DMS53 treated with DMSO at 0.1 percent for 48 hours (cell line): ENCODE results near the gene NDUFV2.

Experiments
- DNase-seq: peaks from one replicate; lab custom pipeline; 2025; ENCODE audit not compliant: unreplicated experiment; lab: John Stamatoyannopoulos, UW

Gene NDUFV2

DNA sequence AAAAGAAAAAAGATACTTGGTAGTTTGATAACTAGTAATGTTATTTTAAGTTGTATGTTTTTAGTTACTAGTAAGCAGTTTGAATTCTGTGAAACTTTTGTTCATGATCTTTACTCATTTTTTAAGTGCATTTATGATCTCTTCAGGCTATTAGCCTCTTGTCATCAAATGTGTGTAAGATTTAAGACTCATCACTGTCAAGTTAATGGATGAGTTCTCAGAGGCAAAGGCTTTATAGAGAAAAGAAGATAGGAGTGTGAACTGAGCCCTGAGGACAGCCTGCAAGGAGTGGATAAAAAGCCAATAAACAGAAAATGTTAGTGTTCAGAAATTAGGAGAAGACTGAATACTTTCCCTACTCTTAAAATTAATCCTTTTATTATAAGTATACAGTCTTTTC, 13.5 kb downstream of the NDUFV2 start:
- no peak for DNase-seq

DNA sequence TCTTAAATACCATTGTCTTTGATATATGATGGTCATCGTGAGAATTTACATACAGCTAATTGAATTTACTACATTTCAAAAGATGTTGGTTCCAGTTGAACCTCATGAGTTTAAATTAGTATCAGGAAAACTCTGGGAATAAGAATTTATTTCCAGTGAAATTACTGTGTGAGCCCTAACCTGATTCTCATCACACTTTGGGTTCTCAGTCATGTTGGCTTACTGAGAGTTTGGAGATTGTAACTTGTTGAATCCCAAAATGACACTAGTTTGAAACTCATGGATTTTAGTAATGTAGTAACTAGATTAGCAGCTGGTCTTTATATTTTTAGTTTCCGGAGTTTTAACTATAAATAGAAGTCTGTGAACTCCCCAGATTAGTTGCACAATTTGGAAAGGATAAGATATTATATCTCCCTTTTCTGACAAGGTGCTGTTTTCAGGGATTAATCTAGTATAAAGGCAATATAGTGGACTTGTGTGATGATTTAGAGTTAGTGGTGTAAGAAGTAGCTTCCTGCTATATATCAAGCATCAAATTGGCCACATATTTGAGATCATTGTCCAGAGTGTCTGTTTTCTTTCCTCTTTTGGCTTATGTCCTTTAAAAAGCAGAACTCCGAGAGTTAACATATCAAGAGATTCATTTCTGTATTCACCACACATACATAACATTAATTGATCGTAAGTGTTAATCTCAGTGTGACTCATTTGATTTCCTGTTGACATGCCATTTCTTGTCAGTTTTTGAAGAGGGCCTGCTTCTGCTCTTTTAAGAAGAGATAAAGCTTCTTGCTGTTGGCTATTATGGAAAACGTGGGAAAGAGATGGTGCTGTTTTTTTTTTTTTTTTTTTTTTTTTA, 15.7 kb downstream of the NDUFV2 start:
- DNase-seq = no peak

DNA sequence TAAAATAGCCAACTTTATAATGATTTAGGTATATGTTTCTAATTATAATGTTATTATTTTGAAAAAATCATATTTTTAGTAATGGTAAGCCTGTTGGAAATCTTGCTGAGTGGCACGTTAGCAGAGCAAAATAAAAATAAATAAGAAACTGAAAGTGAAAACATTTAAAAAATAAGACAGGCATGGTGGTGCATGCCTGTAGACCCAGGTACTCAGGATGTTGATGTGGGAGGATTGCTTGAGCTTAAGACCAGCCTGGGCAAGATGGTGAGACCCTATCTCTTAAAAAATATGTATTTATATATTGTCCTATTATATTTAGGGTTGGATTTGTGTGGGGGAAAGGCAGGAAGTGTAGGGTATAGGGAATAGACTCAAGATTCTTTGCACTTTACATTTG, 18.3 kb downstream of the NDUFV2 start:
- no peak for DNase-seq

DNA sequence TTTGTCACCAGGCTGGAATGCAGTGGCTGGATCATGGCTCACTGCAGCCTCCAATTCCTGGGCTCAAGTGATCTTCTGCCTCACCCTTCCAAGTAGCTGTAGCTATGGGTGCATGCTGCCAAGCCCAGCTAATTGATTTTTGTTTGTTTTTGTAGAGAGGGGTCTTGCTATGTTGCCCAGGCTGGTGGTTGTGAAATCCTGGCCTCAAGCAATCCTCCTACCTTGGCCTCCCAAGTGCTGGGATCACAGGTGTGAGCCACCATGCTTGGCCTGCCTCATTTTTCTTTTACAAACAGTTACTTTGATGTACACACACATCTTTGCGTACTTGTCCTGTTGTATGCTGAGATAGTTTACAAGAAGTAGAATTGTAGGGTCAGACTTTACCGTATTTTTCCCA, 21.0 kb downstream of the NDUFV2 start:
- DNase-seq = no peak

DNA sequence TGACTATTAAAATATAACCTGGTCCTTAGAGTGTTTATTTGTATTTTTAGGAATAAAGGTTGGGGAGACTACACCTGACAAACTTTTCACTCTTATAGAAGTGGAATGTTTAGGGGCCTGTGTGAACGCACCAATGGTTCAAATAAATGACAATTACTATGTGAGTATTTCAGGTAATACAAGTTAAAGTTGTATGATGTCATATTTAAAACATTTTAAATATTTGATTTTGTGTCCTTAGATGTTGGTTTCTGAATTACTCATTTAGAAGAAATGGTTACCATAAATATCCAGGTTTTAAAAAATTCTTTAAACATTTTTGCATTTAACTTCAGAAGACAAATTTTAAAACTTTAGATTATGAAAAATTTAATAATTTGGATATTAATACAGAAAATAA, 22.3 kb downstream of the NDUFV2 start:
- DNase-seq = no peak

DNA sequence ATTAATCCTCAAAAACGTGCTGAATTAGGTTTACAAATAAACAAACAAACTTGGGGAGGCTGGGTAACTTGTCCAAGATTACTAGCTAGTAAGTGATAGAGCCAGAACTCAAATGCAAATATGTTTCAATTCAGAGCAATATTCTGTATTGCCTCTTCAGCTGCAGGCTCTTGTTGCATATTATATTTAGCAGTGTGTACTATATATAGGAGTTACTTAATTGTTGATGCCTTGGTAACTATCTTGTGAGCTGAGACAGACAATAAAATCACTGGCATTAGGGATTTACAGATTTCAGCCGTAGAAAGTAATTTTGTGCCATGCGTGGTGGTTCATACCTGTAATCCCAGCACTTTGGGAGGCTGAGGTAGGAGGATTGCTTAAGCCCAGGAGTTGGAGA, 23.8 kb downstream of the NDUFV2 start:
- DNase-seq = no peak

DNA sequence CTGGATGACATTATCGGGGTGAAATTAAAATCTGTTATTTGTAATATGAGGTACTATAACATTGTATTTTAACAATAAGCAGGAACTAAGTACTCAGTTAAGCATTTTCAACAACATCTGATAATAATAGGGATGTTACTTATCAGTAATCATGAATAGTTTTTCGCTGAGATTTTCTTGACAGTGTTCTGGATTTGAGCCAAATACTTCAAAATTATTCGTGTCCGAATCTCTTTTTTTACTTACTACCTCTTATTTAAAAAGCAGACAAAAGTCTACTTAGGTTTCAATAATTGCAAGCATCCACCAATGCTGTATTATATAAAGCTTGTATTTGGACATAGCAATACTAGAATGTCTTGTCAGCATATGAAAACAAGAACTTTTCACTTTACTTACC, 27.7 kb downstream of the NDUFV2 start:
- DNase-seq = no peak

DNA sequence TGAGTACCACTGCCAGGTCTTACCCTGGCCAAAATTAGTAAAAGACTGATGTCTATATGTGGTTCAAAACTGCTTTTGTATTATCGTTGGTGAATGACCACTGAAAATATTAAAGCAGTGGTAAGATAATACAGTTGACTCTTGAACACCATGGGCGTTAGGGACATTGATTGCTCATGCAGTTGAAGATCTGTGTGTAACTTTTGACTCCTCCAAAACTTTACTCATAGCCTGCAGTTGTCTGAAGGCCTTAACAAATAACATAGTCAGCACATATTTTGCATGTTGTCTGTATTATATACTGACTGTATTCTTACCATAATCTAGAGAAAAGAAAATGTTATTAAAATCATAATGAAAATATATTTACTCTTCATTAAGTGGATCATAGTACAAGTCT, 28.3 kb downstream of the NDUFV2 start:
- no peak for DNase-seq

DNA sequence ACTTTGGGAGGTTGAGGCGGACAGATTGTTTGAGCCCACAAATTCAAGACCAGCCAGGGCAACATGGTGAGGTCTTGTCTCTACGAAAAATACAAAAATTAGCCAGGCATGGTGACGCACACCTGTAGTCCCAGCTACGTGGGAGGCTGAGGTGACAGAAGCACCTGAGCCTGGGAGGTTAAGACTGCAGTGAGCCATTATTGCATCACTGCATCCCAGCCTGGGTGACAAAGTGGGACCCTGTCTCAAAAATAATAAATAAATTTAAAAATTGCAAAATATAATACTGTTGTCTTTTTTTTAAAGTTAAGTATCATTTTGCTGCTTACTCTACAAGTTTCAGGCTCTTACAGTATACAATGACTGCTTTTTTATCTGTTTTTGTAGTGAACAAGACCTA, 30.1 kb downstream of the NDUFV2 start:
- DNase-seq = no peak

DNA sequence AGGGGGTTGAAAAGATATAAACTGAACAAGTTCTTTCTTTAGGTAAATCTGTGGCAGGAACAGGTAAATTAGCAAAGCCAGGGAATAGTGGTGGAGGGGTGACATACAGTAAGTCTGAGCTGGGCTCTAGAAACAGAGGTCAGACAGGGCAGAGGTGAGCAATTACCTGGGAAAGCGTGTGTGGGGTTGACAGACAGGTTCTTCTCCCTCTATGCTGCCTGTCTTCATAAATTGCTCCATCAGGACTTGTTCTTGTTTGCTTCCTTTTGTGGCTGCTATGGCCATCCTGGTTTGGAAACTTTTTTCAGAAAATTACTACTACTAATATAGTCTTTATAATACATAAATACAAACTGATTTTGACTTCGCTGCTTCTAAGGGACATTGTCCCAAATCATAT, 30.7 kb downstream of the NDUFV2 start:
- peak; percentile 44 for DNase-seq

DNA sequence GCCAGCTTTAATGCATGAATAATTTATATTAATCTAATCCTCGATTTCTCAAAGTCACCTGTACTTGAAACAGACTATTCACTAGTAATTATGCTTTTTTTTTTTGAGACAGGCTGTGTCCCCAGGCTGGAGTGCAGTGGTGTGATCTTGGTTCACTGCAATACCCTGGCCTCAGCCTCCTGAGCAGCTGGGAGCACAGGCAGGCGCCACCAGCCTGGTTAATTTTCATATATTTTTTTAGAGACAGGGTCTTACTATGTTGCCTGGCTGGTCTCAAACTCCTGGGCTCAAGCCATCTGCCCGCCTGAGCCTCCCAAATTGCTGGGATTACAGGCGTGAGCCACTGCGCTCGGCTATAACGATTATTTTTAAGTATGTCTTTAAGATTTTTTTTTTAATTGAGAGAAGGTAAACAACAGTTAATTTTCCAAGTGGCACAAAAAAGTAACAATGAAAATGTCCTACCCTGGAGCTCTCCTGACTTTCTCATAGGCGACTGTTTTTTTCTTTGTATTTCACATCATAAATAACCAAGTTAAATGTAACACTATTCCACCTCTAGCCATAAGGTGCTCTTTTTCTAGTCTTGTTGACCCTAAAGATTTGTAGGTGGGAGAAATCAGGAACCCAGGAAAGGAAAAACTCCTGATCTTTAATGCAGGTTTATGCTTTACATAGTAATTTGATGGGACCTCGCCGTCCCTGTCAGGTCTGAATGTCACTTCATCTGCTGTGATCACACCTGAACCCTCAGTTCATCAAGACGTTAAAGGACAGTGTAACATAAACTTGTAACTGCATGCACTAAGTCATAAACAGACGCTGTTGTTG, 32.8 kb downstream of the NDUFV2 start:
- no peak for DNase-seq

DNA sequence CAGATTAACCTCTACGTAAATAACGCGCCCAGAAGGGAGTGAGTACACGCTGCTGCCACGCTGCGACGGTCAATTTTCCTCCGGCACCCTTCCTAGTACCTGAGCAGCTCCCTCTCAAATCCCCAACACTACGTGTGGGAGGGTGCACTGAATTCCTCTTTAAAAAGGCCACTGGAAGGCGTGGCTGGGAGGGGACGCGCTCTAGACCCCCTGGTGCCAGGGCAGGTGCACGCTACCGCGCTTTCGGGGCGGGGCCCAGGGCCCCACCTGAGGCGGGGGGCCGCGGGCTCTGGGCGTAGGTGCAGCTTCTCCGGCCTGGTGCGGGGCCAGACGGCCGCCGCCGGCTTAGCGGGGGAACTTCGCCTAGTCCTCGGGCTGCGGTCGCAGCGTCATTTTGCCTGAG, 33.4 kb downstream of the NDUFV2 start:
- peak; percentile 76 for DNase-seq

DNA sequence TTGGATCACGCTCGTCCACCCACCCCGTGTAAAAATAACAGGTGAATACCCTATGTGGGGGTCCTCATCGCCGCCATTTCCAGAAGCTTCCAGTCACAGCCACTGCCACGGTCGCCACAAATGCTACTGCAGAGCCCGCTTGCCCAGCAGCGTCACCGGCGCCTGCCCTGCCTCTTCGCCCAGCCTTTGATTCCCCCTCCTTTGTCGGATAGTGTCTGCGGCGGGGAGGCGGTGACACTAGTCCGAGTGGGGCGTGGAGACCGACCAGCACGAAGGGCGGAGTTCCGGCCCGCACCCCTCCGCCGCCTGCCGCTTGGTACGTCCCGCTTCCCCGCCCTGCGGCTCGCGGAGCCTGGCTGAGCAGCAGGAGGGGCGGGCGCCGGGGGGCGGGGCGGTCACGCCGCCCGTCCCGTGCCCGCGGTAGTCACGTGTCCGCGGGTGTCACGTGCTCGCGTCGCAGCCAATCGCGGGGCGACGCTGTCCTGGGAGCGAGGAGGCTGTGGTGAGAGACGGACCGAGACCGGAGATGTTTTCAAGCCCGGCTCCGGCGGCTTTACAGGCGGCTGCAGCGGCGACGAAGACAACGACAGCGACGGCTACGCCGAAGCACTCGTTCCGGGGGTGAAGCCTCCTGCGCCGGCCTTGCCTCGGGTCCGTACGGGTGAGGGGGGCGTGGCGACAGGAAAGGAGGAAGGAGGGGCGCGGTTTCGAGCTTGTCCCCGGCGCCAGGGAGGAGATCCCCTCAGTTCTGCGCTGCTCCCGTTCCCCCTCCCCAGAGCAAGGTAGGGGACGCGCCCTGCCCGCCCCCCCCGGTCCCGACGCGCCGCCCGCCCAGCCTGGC, 34.0 kb downstream of the NDUFV2 start, which contains the start of gene ANKRD12:
Gene ANKRD12 (plus strand): TSS at position 467 of the 841 bp plus-strand sequence. CDS start 45,652 bp downstream, outside the sequence.
- DNase-seq = peak; percentile 99

DNA sequence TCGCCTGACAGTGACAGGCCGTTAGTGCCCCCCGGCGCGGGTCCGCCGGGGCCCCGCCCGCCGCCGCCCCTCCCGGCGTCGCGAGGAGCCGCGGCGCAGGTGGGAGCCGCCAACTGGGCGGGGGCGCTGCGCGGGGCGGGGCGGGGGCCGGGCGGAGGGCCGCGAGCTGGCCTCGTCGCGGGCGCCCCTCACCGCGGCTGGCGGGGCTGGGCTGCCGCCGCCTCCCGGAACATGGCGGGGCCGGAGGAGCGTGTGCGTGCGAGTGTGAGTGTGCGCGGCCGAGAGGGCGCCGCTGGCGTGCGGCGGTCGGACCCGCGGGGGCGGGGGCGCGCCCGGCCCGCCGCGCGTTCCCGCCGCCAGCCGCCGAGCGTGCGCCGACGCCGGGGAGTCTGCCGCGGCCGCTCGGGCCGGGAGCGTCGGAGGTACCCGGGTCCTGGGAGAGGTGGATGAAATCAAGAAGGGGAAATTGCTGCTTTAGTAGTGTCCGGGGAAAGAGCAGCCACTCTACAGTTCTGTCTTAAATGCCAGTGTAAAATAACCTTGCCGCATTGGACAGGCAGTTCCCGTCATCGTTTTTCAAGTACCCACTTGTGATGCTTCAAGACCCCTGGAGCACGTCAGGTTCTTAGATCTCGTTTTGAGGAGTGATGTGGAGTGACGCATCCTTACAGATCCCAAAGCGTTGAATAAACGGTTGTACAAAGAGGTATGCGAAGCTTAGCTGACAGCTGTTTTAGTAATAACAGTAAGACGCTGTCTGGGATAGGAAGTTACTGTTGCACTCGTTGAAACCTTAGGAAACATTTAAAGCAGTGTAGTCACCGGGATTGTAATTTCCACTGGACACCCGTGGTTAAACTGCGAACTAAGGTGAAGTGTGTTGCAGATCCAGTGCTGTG, 34.9 kb downstream of the NDUFV2 start:
- DNase-seq = peak; percentile 84

DNA sequence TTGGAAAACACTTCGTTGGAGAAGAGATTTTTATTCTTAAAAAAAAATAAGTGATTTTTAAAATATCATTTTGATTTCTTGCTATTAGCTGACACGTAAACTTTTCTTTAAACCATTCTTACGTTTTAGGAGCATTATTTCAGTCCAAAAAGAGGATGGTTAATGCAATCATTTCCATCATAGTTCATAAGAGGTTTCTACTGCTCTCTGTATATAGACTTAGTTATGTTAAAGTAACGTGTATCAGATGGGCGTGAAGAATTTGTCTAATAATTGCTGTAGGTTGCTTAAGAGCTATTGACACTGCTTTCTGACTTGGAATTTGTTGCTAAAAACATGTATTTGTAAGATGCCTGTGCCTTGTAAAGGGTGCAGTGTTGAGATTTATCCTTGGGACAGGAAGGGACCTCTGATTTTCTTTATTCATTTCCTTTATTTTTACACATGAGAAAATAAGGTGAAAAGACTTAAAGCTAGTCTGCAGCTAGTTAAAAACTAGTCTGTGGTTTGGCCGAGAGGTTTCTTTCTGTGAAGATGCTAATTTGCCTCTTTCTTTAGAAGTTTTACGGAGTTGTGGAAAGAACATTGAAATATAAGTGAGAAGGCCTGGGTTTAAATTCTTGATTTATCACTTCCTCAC, 37.0 kb downstream of the NDUFV2 start:
- no peak for DNase-seq

DNA sequence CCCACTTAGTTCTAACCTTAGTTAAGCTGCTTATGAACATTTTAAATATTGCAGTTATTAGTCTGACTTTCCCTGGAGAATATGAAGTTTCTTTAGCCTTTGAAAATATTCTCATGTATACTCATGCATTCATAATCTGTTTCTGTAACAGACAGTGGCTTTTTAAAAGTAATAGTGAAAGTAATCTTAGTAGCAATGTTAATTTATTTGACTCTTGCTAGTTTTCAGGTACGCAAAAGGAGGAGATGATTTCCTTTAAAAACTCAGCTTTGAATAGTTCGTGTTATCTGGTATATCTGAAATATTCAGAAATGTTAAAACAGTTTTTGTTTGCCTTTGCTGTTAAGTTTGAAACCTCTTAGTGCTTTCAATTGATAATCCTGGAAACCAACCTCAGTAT, 37.9 kb downstream of the NDUFV2 start:
- no peak for DNase-seq

DNA sequence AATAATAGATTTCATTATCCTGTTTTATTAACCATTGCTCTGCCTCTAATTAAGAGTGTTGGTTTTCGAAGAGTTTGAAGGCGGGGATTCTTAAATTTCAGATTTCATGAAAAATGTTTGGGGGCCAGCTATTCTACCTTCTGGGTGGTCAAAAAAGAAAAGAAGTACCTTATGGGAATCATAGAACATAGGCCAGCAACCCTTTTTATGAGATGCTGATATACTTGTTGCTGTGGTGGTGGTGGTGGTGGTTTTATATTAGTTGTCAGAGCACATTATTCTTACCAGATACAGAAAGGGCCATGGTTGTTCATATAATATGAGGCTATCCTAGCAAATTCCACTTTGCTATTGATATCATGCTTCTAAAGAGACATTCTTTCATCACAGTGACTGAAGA, 38.5 kb downstream of the NDUFV2 start:
- DNase-seq = no peak

DNA sequence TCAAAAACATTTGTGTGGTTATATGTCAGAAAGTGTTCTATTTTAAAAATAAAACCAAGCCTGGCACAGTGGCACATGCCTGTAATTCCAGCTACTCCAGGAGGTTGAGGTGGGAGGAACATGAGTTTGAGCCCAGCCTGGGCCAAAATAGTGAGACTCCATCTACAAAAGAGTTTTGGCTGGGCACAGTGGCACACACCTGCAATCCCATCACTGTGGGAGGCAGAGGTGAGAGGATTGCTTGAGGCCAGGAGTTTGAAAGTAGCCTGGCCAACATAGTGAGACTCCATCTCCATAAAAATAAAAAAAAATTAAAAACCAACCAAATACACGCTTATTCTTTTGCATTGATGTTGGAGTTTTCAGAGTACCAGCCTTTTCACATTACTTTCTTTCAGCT, 43.7 kb downstream of the NDUFV2 start:
- no peak for DNase-seq

DNA sequence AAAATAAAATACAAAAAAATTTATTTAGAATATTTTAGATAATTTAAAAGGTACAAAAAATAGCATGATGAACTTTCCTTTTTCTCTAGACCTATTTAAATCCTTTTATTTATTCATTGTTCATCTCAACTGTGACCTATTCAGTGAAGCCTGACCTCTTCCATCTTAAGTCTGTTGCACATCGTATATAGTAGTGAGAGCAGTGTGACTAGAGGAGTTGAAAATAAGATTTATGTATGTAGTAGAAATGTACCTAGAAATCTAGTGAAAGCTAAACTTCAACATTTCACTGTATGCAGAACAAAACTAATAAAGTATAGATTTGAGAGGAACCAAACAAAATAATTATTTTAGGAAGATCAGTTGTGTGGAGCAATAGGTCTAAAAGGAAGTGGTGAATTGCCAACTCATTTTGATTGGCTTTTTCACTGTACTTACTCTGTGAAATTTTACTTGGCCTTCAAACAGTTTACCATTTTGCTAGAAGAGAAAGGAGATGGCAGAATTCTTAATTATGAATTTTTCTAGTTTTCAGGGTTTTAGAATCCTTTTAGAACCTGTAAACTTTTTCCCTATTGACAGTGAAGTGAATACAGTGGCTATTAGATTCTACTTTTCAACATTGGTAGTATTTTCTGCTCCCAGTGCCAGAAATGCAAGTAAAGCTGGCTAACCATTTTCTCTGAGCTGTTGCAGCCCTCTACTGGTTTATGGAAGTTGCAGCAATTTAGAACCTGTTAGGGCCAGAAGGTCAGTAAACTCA, 45.1 kb downstream of the NDUFV2 start:
- peak; percentile 83 for DNase-seq
